GM12878 (cell line): ENCODE results near the gene NCF2. TPM values are rescaled to one million over a fixed set of nuclear protein-coding genes. Genes with fewer than 3 reads are reported as not detected.

Experiments used
- CUX1 ChIP-seq: IDR thresholded peaks from 2 replicates; pipeline ENCODE4 v1.6.1; 2012; ENCODE audit warnings: improper control_type of control experiment, low read depth, low read length; ENCODE audit not compliant: insufficient replicate concordance
- DPF2 ChIP-seq: fragments of 450-650 bp; IDR thresholded peaks from 2 replicates; pipeline ENCODE4 v1.6.1; 2017; ENCODE audit warnings: mild to moderate bottlenecking
- EZH2 ChIP-seq: IDR thresholded peaks from 2 replicates; pipeline ENCODE4 v1.6.1; 2012; ENCODE audit warnings: low read depth, mild to moderate bottlenecking, control low read depth, inconsistent platforms, low read length, borderline replicate concordance; ENCODE audit not compliant: control insufficient read depth
- FOXM1 ChIP-seq: IDR thresholded peaks from 2 replicates; pipeline ENCODE4 v1.6.1; 2012; ENCODE audit warnings: low read depth, mild to moderate bottlenecking, inconsistent platforms, low read length, moderate library complexity
- IRF3 ChIP-seq: fragments of 450-650 bp; IDR thresholded peaks from 2 replicates; pipeline ENCODE4 v1.6.1; 2014; ENCODE audit warnings: mild to moderate bottlenecking
- NR2C2 ChIP-seq: IDR thresholded peaks from 2 replicates; pipeline ENCODE4 v1.6.1; 2011; ENCODE audit warnings: borderline replicate concordance, low read depth; ENCODE audit not compliant: control insufficient read depth, insufficient read length
- NRF1 ChIP-seq: conservative IDR thresholded peaks from 2 replicates; pipeline ENCODE4 v1.6.1; 2011; ENCODE audit warnings: mild to moderate bottlenecking, low read depth, low read length, improper control_type of control experiment
- PKNOX1 ChIP-seq: fragments of 450-650 bp; IDR thresholded peaks from 2 replicates; pipeline ENCODE4 v1.6.1; 2016; ENCODE audit warnings: mild to moderate bottlenecking
- RAD21 ChIP-seq: IDR thresholded peaks from 2 replicates; pipeline ENCODE4 v1.6.1; 2011; ENCODE audit warnings: mild to moderate bottlenecking, low read depth, low read length, moderate library complexity; ENCODE audit not compliant: insufficient read depth
- SKIL ChIP-seq: fragments of 450-650 bp; IDR thresholded peaks from 2 replicates; pipeline ENCODE4 v1.6.1; 2017; ENCODE audit warnings: mild to moderate bottlenecking, low read depth, inconsistent platforms; ENCODE audit not compliant: poor library complexity, severe bottlenecking
- STAT3 ChIP-seq: IDR thresholded peaks from 2 replicates; pipeline ENCODE4 v1.6.1; 2011; ENCODE audit warnings: low read depth, low read length, improper control_type of control experiment
- YY1 ChIP-seq: IDR thresholded peaks from 2 replicates; pipeline ENCODE4 v1.6.1; 2011; ENCODE audit warnings: low read depth, mild to moderate bottlenecking, low read length
- ZBED1 ChIP-seq: IDR thresholded peaks from 2 replicates; pipeline ENCODE4 v1.6.1; 2016; ENCODE audit warnings: borderline replicate concordance
- polyA plus RNA-seq, 11 experiments: library from polyadenylated mRNA; depleted of rRNA in 4 of 11; unstranded in 6 of 11; stranded (reverse) in 5 of 11; fragments of >200 nt; fragmentation: Nextera tagmentation in 4 of 11; fragmentation: Illumina TruSeq in 1 of 11; extraction: Ambion mirVana in 4 of 11; extraction: Trizol in 1 of 11; gene quantifications; 1 replicate in 1 of 11; 2 replicates in 10 of 11; pipeline versions ENCODE4 v1.2.1 to v1.2.3, GENCODE V29; 2011 to 2016; ENCODE audit warnings: inconsistent platforms in 2 of 11, missing spikeins in 2 of 11, low read depth in 1 of 11
- total RNA-seq, 4 experiments: library from RNA; depleted of rRNA in 3 of 4; stranded (reverse); fragments of >200 nt in 3 of 4; fragmentation: Illumina TruSeq in 1 of 4; extraction: Trizol in 1 of 4; gene quantifications; 2 replicates each; pipeline versions ENCODE4 v1.2.1 to v1.2.3, GENCODE V29; 2013 to 2021
- TF ChIP-seq, protein P1 (sequence below): fragments of 150-350 bp; IDR thresholded peaks from 2 replicates; pipeline ENCODE4 v1.6.1; 2016; ENCODE audit warnings: low read depth, low read length

The NCF2 gene
- total and polyA plus RNA-seq, 10 of the 15 experiments (the other 5 are each of a cell fraction or from before 2014, with no cell fraction given): 31.4 to 256 (median 77.1) TPM

GRCh38 chr1:183633676-183634343 is 43.6 kb upstream of the NCF2 start (continued):
- 0 out of 2 replicates have a peak, but pooled peaks have one; percentile 19 for TF ChIP-seq PKNOX1
- no peak for TF ChIP-seq NR2C2
- TF ChIP-seq, protein P1, sequence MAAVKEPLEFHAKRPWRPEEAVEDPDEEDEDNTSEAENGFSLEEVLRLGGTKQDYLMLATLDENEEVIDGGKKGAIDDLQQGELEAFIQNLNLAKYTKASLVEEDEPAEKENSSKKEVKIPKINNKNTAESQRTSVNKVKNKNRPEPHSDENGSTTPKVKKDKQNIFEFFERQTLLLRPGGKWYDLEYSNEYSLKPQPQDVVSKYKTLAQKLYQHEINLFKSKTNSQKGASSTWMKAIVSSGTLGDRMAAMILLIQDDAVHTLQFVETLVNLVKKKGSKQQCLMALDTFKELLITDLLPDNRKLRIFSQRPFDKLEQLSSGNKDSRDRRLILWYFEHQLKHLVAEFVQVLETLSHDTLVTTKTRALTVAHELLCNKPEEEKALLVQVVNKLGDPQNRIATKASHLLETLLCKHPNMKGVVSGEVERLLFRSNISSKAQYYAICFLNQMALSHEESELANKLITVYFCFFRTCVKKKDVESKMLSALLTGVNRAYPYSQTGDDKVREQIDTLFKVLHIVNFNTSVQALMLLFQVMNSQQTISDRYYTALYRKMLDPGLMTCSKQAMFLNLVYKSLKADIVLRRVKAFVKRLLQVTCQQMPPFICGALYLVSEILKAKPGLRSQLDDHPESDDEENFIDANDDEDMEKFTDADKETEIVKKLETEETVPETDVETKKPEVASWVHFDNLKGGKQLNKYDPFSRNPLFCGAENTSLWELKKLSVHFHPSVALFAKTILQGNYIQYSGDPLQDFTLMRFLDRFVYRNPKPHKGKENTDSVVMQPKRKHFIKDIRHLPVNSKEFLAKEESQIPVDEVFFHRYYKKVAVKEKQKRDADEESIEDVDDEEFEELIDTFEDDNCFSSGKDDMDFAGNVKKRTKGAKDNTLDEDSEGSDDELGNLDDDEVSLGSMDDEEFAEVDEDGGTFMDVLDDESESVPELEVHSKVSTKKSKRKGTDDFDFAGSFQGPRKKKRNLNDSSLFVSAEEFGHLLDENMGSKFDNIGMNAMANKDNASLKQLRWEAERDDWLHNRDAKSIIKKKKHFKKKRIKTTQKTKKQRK: no peak
- no peak for TF ChIP-seq DPF2
- no peak for TF ChIP-seq ZBED1
- no peak for TF ChIP-seq CUX1
- TF ChIP-seq RAD21: peak; percentile 11; the same call in 1 of the 2 replicates
- TF ChIP-seq IRF3: no peak
- TF ChIP-seq EZH2: no peak
- no peak for TF ChIP-seq NRF1
- no peak for TF ChIP-seq YY1
- peak; percentile 27 for TF ChIP-seq FOXM1
- no peak for TF ChIP-seq STAT3
- no peak for TF ChIP-seq SKIL
